Stimulated activated CD4-positive, alpha-beta T cell treated with anti-CD3 and anti-CD28 coated beads, Interleukin-1b, Interleukin-23, amount 100 ng/mL, for 4 hours (primary cell): ENCODE measurements around the gene SP140L.
A peak's percentile ranks its signal among the peaks of the same experiment; 100 is the strongest.
"Not testable (repeated sequence)": the region's sequence is repeated elsewhere in the genome, so short reads cannot be mapped to it uniquely, and the experiment has no call there.

ENCODE experiments used
- DNase-seq, 2 donors: peaks; one replicate each; pipeline ENCODE4 v3.0.0-alpha.2; 2020; ENCODE audit warnings: low read depth in 2 of 2

SP140L gene

GRCh38 chr2:230362030-230362691, 35.2 kb downstream of the SP140L start:
- DNase-seq = no peak

GRCh38 chr2:230382108-230382507, 55.1 kb downstream of the SP140L start:
- DNase-seq = no peak

- no peak for DNase-seq
These were observed 56.5 kb downstream of the SP140L start for GRCh38 chr2:230383453-230383852.

- DNase-seq = no peak
These were observed 58.0 kb downstream of the SP140L start for GRCh38 chr2:230384986-230385385.

GRCh38 chr2:230394301-230394700, 67.3 kb downstream of the SP140L start:
- DNase-seq = no peak

- DNase-seq = not testable (repeated sequence)
These were observed 71.7 kb downstream of the SP140L start for GRCh38 chr2:230398698-230399097.

GRCh38 chr2:230400041-230400440, 73.0 kb downstream of the SP140L start:
- DNase-seq = no peak

GRCh38 chr2:230400454-230400853, 73.5 kb downstream of the SP140L start:
- DNase-seq = no peak

- not testable (repeated sequence) for DNase-seq
These were observed 74.0 kb downstream of the SP140L start for GRCh38 chr2:230401026-230401425.

GRCh38 chr2:230403746-230404145, 76.8 kb downstream of the SP140L start:
- no peak for DNase-seq

GRCh38 chr2:230405824-230406223, 78.8 kb downstream of the SP140L start:
- DNase-seq = no peak

- DNase-seq = no peak
These were observed 81.3 kb downstream of the SP140L start for GRCh38 chr2:230408244-230408842.

- DNase-seq = not testable (repeated sequence)
These were observed 82.3 kb downstream of the SP140L start for GRCh38 chr2:230409316-230409715.

GRCh38 chr2:230410263-230410662, 83.3 kb downstream of the SP140L start:
- DNase-seq = no peak

GRCh38 chr2:230410861-230411569, 84.0 kb downstream of the SP140L start:
- DNase-seq = no peak

GRCh38 chr2:230411570-230412370, 84.8 kb downstream of the SP140L start:
- peak; percentile 44 to 48 for DNase-seq

GRCh38 chr2:230412371-230412711, 85.3 kb downstream of the SP140L start:
- no peak for DNase-seq

- DNase-seq = no peak
These were observed 85.9 kb downstream of the SP140L start for GRCh38 chr2:230412846-230413245.

- DNase-seq = no peak
These were observed 86.5 kb downstream of the SP140L start for GRCh38 chr2:230413479-230413878.

- no peak for DNase-seq
These were observed 87.3 kb downstream of the SP140L start for GRCh38 chr2:230414302-230414701.

- peak; percentile 58 to 62 for DNase-seq
These were observed 89.2 kb downstream of the SP140L start, which contains the start of gene SP100 for GRCh38 chr2:230416061-230416721. SP100 (plus strand) TSS chr2:230416201; CDS start chr2:230416297, 96 bp downstream.

GRCh38 chr2:230417436-230417835, 90.4 kb downstream of the SP140L start:
- no peak for DNase-seq
